NCI-H748 (cell line): Measurements from ENCODE around the gene TLX2.
"Not testable (repeated sequence)": the region's sequence is repeated elsewhere in the genome, so short reads cannot be mapped to it uniquely, and the experiment has no call there.

ENCODE experiments used
- DNase-seq: peaks from one replicate; lab custom pipeline; 2025; ENCODE audit not compliant: unreplicated experiment; lab: John Stamatoyannopoulos, UW

The TLX2 gene

GRCh38 chr2:74553892-74554819 is 39.9 kb downstream of the TLX2 start, which contains the start of the genes DOK1 and LOXL3:
TSS of gene DOK1 (plus strand) at chr2:74554720. CDS start at chr2:74554755, 35 bp downstream.
TSS of gene LOXL3 (minus strand) at chr2:74553942. CDS start at chr2:74552634, 1,308 bp downstream.
- DNase-seq: peak; percentile 74

GRCh38 chr2:74554820-74555531 is 40.7 kb downstream of the TLX2 start:
- peak; percentile 66 for DNase-seq

GRCh38 chr2:74555610-74556103 is 41.4 kb downstream of the TLX2 start:
- DNase-seq: no peak

GRCh38 chr2:74556159-74556558 is 41.9 kb downstream of the TLX2 start:
- DNase-seq: no peak

- DNase-seq: no peak
Measured at GRCh38 chr2:74556831-74557370, 42.7 kb downstream of the TLX2 start.

GRCh38 chr2:74558284-74559230 is 44.3 kb downstream of the TLX2 start:
- no peak for DNase-seq

- peak; percentile 7 for DNase-seq
Measured at GRCh38 chr2:74559912-74560311, 45.7 kb downstream of the TLX2 start.

- DNase-seq: no peak
Measured at GRCh38 chr2:74560591-74560990, 46.3 kb downstream of the TLX2 start.

- not testable (repeated sequence) for DNase-seq
Measured at GRCh38 chr2:74561022-74561421, 46.8 kb downstream of the TLX2 start.

- no peak for DNase-seq
Measured at GRCh38 chr2:74562126-74562775, 48.0 kb downstream of the TLX2 start.

- DNase-seq: no peak
Measured at GRCh38 chr2:74564222-74564621, 50.0 kb downstream of the TLX2 start.

- DNase-seq: no peak
Measured at GRCh38 chr2:74566076-74566753, 52.0 kb downstream of the TLX2 start.

GRCh38 chr2:74566754-74567085 is 52.5 kb downstream of the TLX2 start:
- DNase-seq: no peak
